ENCODE results near the gene PCDHGC5.
A peak's percentile ranks its signal among the peaks of the same experiment; 100 is the strongest.

The PCDHGC5 gene

DNA sequence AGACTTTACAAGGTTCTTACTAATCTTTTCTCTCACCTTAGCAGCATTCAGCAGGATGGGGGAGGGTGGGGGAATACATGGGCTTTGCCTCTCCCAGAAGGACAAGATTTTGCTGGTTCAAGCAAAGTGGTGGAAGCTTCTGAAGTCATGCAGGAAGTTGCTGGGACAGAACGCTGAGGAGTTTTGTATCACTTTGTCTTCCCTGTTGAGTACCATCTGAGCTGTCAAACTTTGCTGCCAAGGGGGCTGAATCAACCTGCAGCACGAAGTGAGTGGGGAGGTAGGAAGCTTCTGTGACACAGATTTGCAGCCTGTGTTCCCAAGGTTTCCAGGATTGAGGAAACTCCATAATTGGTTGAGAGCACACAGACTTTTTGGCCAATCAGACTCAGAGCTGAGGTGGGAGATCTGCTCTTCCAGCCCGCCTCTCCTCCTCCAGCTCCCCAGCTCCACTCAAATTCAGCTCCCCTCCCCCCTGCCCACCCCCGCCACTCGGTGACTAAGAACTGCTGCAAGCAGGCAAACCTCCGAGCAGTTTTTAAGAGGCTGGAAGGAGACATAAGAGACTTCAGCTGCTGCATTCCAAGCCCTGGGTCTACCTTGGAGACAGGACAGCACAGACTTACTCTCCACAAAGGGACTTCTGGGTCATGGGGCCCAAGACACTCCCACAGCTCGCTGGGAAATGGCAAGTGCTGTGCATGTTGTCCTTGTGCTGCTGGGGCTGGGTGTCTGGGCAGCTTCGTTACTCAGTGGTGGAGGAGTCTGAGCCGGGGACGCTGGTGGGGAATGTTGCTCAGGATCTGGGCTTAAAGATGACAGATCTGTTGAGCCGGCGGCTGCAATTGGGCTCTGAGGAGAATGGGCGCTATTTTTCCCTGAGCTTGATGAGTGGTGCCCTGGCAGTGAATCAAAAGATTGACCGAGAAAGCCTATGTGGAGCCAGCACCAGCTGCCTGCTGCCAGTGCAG, at the start of gene PCDHGC5:
TSS of gene PCDHGC5 (plus strand) at position 491 of the 971 bp plus-strand sequence. CDS start at position 651, 160 bp downstream.
- in situ Hi-C loops (cut with HindIII; ENCODE audit: low sequenced_read_pairs) = no loop called here
- no peak within 1 kb of the TSS for H3K4me3 ChIP-seq (ENCODE audit: low read depth, low read length)
- TF ChIP-seq, protein P1, sequence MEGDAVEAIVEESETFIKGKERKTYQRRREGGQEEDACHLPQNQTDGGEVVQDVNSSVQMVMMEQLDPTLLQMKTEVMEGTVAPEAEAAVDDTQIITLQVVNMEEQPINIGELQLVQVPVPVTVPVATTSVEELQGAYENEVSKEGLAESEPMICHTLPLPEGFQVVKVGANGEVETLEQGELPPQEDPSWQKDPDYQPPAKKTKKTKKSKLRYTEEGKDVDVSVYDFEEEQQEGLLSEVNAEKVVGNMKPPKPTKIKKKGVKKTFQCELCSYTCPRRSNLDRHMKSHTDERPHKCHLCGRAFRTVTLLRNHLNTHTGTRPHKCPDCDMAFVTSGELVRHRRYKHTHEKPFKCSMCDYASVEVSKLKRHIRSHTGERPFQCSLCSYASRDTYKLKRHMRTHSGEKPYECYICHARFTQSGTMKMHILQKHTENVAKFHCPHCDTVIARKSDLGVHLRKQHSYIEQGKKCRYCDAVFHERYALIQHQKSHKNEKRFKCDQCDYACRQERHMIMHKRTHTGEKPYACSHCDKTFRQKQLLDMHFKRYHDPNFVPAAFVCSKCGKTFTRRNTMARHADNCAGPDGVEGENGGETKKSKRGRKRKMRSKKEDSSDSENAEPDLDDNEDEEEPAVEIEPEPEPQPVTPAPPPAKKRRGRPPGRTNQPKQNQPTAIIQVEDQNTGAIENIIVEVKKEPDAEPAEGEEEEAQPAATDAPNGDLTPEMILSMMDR (IDR thresholded peaks at IDR 0.05; ENCODE audit: low read depth, low read length) = no peak
- DNase-seq (ENCODE audit: low read depth, low spot score) = peak; percentile 80

DNA sequence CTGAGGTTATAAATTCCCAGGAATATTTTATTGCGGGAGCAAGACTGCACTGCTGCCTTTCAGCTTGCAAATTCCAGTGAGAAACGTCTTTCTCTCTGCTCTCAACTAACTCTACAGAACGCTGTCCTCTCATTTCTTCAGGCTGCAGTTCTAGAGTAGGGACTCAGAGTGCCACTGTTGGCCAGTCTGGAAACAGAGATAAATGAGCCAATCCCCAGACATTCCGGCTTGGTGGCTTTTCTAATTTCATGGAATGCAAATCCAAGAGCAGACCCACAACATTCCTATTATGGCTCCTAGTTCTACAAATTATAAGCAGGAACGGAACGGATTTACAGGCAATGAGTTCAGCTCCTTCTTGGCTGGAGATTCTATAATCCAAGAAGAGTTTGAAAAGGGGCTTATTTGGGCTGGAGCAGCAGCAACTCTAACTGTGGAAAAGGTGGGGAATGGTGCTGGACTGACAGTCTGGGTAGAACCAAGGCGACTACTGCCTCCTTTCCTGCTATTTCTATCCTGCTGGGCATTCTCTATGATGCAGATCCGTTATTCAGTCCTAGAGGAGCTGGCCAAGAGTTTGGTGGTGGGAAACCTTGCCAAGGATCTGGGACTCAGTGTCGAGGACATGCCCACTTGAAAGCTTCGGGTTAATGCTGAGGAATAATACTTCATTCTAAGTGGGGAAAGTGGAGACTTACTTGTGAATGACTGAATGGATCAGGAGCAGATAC, 49.3 kb upstream of the PCDHGC5 start:
- DNase-seq (ENCODE audit: low read depth, low spot score) = no peak
- in situ Hi-C loops (cut with HindIII; ENCODE audit: low sequenced_read_pairs) = no loop called here

DNA sequence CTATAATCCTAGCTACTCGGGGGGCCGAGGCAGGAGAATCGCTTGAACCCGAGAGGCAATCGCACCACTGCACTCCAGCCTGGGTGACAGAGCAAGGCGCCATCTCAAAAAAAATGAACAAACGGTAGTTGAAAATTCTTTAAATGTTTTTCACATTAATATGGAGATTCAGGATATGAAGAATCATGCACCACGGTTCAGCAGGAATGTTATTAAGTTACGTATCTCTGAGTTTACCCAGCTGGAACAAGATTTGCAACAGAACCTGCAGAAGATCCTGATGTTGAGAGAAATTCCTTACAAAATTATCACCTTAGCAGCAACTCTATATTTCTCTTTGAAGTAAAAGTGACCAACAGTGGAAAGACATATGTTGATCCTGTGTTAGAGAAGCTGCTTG, 48.5 kb upstream of the PCDHGC5 start:
- no peak for DNase-seq (ENCODE audit: low read depth, low spot score)
- TF ChIP-seq, protein P1 (IDR thresholded peaks at IDR 0.05; ENCODE audit: low read depth, low read length) = no peak
- no peak overlapping the region for H3K4me3 ChIP-seq (ENCODE audit: low read depth, low read length)
- in situ Hi-C loops (cut with HindIII; ENCODE audit: low sequenced_read_pairs) = no loop called here

More for the DNA sequence above, 49.3 kb upstream of the PCDHGC5 start:
- H3K4me3 ChIP-seq (ENCODE audit: low read depth, low read length) = no peak overlapping the region
- TF ChIP-seq, protein P1 (IDR thresholded peaks at IDR 0.05; ENCODE audit: low read depth, low read length) = no peak

DNA sequence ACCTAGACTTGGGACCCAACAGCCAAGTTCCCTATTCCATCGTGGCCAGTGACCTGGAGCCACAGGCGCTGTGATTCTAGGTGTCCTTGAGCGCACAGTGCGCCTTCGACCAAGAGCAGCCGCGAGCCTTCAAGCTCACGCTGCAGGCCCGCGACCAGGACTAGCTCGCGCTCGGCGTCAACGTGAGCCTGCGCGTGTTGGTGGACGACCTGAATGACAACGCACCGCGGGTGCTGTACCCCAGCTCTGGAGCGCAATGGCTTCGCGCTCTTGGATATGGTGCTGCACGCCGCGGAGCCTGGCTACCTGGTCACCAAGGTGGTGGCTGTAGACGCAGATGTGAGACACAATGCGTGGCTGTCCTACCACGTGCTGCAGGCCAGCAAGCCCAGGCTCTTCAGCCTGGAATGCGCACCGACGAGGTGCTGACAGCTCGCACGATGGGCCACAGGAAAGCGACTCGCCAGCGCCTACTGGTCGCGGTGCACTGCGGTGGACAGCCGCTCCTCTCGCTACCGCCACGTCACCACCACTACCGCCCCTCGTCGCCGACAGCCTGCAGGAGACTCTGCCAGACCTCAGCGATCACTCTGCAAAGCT, 47.2 kb upstream of the PCDHGC5 start:
- DNase-seq (ENCODE audit: low read depth, low spot score) = no peak
- in situ Hi-C loops (cut with HindIII; ENCODE audit: low sequenced_read_pairs) = no loop called here
- H3K4me3 ChIP-seq (ENCODE audit: low read depth, low read length) = no peak overlapping the region
- TF ChIP-seq, protein P1 (IDR thresholded peaks at IDR 0.05; ENCODE audit: low read depth, low read length) = no peak

DNA sequence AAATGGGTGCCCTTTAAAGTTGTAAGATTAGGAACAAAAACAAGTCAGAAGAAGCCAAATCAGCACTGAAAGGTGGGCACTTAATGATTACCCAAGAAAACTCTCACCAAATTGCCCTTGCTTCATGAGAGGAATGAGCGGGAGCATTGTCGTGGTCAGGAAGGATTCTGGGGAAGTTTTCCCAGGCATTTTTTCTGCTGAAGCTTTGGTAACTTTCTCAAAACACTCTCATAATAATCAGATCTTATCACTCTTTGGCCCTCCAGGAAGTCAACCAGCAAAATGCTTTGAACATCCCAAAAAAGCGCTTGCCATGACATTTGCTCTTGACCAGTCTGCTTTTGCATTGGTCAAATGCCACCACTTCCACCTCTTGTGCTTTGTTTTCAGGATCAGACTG, 23.5 kb upstream of the PCDHGC5 start:
- DNase-seq (ENCODE audit: low read depth, low spot score) = no peak
- in situ Hi-C loops (cut with HindIII; ENCODE audit: low sequenced_read_pairs) = no loop called here
- TF ChIP-seq, protein P1 (IDR thresholded peaks at IDR 0.05; ENCODE audit: low read depth, low read length) = no peak

DNA sequence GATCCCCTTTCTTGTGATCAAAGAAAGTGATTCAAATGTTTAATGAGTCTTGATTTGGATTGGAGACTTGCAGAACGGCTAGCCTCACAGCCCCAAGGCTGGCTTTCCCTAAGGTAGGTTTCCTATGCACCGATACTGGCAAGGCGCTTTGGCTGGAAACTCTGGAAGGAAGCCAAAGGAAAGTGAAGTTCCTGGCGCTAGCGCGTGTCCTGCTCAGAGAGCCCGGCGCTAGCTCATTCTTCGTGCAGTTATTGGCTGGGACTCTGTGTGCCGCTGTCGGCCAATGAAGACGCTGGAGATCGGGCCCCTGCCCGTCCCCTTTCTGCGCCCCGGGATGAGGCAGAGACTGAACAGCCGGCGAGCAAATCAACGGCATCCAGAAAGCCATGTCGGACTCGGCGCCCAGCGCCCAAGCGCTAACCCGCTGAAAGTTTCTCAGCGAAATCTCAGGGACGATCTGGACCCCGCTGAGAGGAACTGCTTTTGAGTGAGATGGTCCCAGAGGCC, 13.2 kb upstream of the PCDHGC5 start, which contains the start of gene PCDHGC3:
TSS of gene PCDHGC3 (plus strand) at position 342 of the 507 bp plus-strand sequence. CDS start at position 493, 151 bp downstream.
- peak; percentile 97 for DNase-seq (ENCODE audit: low read depth, low spot score)

More for the DNA sequence above, 23.5 kb upstream of the PCDHGC5 start:
- H3K4me3 ChIP-seq (ENCODE audit: low read depth, low read length) = no peak overlapping the region

More for the DNA sequence above, 13.2 kb upstream of the PCDHGC5 start, which contains the start of gene PCDHGC3:
- TF ChIP-seq, protein P1 (IDR thresholded peaks at IDR 0.05; ENCODE audit: low read depth, low read length) = peak; percentile 43
- H3K4me3 ChIP-seq (ENCODE audit: low read depth, low read length) = peak within 1 kb of the TSS; percentile 61
- in situ Hi-C loops (cut with HindIII; ENCODE audit: low sequenced_read_pairs) = no loop called here
